A673 (cell line): ENCODE measurements around the gene KATNB1.

Experiments used
- CTCF ChIP-seq: fragments of 300-800, 200-600 bp; sonication (generic); conservative IDR thresholded peaks from 2 replicates; pipeline ENCODE4 v1.5.1; 2017; ENCODE audit warnings: low read depth, mild to moderate bottlenecking, antibody characterized with exemption, low read length, moderate library complexity, mixed read lengths
- EZH2 ChIP-seq: fragments of 200-600 bp; sonication (generic); IDR thresholded peaks from 2 replicates; pipeline ENCODE4 v1.6.1; 2017; ENCODE audit warnings: borderline replicate concordance, low read depth, mild to moderate bottlenecking, mixed read lengths, antibody characterized with exemption, low read length; ENCODE audit not compliant: poor library complexity, severe bottlenecking

GRCh38 chr16:57804111-57804837 is 68.7 kb downstream of the KATNB1 start:
- no peak for TF ChIP-seq CTCF
- no peak for TF ChIP-seq EZH2
